GM19324 (cell line): ENCODE data around the gene YBEY.

Source experiments
- ATAC-seq: cut with Tn5 transposase; IDR thresholded peaks from one replicate; pipeline ENCODE4 v1.9.1; 2021; ENCODE audit warnings: mild to moderate bottlenecking, moderate library complexity; ENCODE audit not compliant: unreplicated experiment, low FRiP score

The YBEY gene

DNA sequence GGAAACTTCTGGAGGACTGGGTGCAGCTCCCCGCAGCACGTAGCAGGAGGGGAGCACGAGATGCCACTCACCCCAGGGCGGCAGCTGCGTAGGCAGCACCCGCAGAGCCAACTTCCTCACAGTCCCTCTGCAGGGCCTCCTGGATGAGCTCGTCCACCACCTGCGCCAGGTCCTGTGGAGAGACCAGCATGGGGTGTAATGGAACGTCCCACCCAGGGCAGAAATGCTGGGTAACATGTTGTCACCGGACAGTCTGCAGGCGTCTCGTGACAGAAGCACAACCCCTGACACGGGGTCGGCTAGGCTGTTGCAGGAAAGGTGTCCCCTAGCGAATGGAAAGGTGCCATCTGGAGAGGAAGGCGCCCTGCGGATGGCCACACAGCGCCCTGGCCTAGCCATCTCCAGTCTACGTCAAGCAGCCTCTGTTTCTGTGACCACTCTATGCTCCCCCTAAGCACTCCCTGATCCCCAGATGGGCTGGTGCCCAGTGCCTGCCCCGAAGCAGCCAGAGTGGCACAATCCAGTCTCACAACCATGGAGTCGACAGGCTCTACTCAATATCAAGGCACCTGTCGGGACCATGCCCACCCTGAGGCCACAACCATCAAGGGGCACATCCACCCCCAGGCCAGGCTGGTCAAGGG lies 22.0 kb upstream of the YBEY start:
- ATAC-seq = no peak

- no peak for ATAC-seq
Measured at GRCh38 chr21:46264690-46265144, 21.4 kb upstream of the YBEY start.

DNA sequence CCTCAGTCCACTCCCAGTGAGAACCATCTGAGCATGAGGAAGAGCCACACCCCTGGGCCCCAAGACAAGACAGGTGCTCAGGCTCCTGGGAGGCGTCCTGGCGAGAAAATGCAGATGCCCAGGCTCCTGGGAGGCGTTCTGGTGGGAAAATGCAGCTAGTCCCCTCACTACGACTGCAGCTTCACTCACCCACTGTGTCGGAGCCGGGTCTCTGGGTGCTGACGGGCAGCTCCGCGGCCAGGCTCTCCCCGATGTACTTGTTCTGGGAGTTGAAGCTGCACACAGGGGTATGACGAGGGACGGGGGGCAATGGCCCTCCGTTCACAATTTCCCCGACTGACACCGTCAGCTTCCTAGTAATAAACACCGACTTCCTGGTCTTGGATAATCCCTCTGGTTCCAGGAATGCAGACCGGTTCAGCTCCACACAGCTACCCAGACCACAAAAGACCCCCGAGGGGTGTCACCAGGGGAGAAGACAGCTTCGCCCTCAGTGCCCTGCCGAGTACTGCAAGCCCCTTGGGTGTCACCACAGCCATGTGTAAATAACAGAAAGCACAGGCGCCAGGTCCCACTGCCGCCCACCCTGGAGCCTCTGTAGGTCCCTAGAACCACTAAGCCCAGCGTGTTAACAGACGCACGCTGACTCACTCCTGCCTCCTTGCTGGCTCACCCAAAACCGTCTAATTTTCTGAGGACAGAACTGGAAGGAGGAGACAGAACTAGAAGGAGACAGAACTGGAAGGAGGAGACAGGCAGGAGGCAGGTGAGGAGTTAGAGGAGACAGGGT lies 20.2 kb upstream of the YBEY start:
- no peak for ATAC-seq

- no peak for ATAC-seq
Measured at GRCh38 chr21:46266946-46267345, 19.2 kb upstream of the YBEY start.

- no peak for ATAC-seq
Measured at GRCh38 chr21:46268371-46268770, 17.8 kb upstream of the YBEY start.

DNA sequence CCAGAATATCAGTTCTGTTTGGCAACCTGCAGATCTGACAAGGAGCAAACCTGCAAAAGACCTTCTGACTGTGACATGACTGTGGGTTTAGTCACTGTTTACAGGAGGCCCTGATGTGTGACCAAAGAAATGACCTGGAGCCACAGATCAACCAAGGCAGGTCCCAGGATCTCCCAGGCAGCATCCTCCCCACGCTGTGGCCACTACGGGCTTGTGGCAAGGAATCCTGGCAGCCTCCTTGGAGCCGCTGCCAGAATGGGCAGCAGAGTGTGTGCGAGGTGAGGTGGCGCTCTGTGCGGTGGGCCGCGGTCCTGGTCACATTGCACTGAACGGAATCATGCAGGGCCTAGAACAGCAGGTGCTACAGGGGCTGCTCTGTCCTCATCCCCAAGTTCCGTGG lies 16.7 kb upstream of the YBEY start:
- ATAC-seq = no peak

- ATAC-seq = no peak
Measured at GRCh38 chr21:46273341-46273740, 12.8 kb upstream of the YBEY start.

GRCh38 chr21:46274797-46275390 lies 11.2 kb upstream of the YBEY start:
- ATAC-seq = no peak

DNA sequence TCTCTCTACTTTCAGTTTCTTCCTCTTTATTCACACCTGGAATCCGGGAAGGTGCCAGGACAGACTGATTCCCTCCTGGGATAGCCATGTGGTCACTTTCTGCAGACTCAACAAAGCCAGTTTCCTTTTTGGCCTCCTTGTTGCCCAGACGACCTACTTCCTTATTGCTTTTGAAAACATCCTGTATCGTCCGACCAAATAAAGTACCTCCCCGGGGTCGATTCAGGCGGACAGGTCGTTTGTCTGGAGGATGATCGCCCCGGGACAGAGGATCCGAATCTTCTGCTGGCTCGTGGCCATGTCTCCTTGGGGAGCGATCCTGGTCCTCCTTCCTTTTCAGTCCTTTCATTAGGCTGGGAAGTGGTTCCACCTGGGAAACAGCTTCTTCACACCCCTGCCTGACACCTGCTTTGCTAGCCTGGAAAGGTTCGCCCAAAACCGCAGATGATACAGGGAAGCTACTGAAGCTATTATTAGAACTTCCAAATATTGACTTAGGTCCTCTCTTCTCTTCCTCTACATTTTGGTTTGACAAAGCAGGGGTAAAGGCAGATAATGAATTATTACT lies 2.0 kb upstream of the YBEY start:
- no peak for ATAC-seq

DNA sequence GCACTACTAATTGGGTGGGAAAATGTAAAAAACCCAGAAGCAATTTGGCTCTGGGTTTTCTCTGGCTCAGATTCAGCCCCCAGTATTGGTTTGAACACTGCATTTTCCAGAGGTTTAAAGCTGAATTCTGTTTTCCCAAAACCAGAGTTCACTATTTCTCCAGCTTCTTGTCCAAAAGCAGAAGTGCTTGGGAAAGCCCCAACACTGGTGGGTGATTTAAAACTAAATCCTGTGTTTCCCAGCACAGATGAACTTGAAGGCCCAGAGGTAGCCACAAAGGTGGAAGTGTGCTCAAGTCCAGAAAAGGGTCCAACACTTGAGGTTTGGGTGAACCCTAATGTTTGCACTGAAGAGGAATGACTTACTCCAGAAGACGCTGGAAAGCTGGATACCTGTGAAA lies 1.4 kb upstream of the YBEY start:
- no peak for ATAC-seq

DNA sequence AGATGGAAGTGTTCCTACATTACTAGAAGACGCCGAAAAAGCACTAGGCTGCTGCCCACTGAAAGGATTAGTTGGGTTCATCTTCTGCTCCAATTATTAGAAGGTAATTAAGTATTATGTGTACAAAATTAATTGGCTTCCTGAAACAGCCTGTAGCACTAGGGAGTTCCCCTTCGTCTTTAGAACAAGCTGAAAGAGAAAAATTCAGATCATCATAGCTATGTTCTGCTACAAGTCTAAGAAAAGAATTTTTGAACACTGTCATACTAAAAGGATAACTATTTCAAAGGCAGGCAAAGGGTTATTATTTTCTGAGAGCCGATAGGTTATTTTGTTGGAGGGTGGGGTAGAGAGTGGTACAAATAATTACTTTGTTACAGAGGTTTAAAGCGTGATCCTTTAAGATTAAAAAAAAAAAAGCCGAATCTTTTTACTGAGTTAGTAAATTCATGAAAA lies 908 bp upstream of the YBEY start, which contains the start of gene MCM3AP:
Gene MCM3AP (minus strand): TSS at position 406 of the 456 bp plus-strand sequence. CDS start 325 bp downstream, at position 81.
- ATAC-seq = no peak

- ATAC-seq = no peak
Measured at GRCh38 chr21:46286648-46287002, 483 bp downstream of the YBEY start.

DNA sequence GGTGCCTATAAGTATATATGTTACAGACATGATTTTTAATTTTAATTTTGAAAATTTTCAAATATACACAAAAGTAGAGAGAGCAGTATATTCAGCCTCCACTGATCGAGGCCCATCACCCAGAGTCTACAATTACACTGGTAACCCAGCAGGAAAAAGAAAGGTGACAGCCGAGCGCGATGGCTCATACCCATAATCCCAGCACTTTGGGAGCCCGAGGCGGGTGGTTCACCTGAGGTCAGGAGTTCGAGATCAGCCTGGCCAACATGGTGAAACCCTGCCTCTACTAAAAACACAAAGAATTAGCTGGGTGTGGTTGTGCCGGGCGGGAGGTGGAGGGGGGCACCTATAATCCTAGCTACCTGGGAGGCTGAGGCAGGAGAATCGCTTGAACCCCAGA lies 1.4 kb downstream of the YBEY start:
- ATAC-seq = no peak

DNA sequence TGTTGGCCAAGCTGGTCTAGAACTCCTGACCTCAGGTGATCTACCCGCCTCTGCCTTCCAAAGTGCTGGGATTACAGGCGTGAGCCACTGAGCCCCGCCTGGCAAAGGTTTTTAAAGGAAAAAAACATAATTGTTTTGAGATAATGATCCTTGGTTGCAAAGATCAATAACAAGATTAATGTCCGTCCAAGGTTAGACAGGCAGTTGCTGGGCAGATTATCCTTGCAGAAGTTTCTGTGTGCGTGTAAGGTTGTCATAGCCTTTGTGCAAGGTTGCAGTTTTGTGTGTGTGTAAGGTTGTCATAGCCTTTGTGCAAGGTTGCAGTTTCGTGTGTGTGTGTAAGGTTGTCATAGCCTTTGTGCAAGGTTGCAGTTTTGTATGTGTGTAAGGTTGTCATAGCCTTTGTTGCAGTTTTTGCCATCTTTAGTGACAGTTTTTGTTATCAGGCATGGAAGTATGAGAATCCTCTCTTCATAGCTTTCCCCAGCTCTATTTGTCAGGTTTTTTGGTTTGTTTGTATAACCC lies 3.6 kb downstream of the YBEY start:
- ATAC-seq = no peak

GRCh38 chr21:46291561-46291960 lies 5.4 kb downstream of the YBEY start:
- no peak for ATAC-seq

GRCh38 chr21:46294647-46295176 lies 8.6 kb downstream of the YBEY start:
- ATAC-seq = no peak

DNA sequence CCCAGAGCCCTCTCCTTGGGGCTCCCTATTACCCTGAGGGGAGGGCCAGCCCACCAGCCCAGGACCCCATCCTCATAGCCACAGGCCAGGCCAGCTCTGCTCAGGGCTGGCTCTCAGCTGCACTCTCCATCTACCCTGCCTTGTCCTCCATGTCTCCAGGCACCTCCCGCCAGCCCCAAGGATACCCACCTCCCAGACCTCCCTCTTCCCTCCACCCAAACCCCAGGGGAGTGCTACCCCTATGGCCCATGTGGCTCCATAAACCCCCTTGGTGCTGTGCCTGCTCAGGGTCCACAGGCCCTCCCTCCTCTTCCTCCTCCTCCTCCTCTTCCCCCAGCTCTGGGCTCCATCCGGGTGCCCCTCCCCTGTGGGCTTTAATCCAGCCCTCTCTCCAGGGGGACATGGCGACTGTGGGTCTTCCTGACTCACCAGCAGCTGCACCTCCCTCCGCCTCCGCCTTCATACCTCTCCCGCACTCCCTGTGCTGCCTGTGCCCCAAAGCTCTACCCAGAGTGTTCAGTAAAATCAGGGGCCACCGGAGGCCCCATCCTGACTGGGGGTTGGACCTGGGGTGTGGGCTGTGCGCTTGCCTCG lies 9.1 kb downstream of the YBEY start:
- ATAC-seq = no peak

- no peak for ATAC-seq
Measured at GRCh38 chr21:46295996-46296752, 10.0 kb downstream of the YBEY start.

DNA sequence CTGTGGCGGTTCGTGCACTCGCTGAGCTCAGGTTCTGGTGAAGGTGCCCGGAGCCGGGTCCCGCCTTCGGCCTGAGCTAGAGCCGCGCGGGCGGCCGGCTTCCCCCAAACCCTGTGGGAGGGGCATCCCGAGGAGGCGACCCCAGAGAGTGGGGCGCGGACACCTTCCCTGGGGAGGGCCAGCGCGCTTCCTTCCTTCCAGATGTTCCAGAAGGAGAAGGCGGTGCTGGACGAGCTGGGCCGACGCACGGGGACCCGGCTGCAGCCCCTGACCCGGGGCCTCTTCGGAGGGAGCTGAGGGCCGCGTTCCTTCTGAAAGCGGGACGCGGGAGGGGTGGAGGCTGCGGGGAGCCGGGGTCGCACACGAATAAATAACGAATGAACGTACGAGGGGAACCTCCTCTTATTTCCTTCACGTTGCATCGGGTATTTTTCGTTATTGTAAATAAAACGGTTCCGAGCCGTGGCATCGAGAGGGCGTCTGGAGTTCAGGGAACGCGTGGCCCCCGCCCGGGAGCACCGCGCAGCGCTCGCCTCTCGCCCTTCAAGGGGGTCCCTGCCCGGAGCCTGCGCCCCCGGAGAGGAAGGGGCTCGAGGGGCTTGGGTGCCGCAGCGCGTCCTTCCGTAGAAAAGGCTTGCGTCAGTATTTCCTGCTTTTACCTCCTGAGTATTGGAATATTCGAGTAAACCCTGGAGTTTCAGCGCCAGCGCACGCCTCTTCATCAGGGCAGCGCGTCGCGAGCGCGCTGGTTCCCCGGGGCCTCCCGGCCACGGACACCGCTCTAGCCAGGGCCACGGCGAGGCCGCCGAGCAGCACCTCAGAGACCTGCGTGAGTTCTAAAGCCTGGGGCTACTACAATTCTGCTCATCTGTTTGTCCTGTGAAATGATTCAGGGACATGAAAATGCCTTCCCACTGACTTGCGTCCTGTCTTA lies 11.5 kb downstream of the YBEY start:
- ATAC-seq = no peak
